Endothelial cell of umbilical vein (primary cell): ENCODE data around the gene ETFA. TPM values are rescaled to one million over a fixed set of nuclear protein-coding genes. Genes with fewer than 3 reads are reported as not detected.

Experiments
- BruUV-seq: library from RNA; stranded (reverse); fragments of 400-500 nt; replicated peaks from 2 replicates; lab custom pipeline; 2021; lab: Mats Ljungman, UMichigan
- CTCF ChIA-PET: fragments of 300-600, 350-600 bp; sonication (Branson Sonifier 250); formaldehyde crosslinking; loops from one replicate; lab custom pipeline; 2021; ENCODE audit warnings: antibody characterized with exemption, inconsistent platforms; lab: Charles Lee
- POLR2A ChIA-PET: fragments of 300-600, 350-600 bp; sonication (Branson Sonifier 250); formaldehyde crosslinking; loops from one replicate; lab custom pipeline; 2021; ENCODE audit warnings: antibody characterized with exemption, inconsistent platforms; lab: Charles Lee
- DNase-seq: peaks from one replicate; pipeline ENCODE4 v3.0.0-alpha.2; 2011; ENCODE audit warnings: low read depth, low spot score
- FAIRE-seq: peaks from 2 replicates; lab custom pipeline; 2011; peaks lifted over from hg19 to GRCh38; lab: Jason Lieb, UNC
- H2AFZ ChIP-seq: 2 replicates; pipeline ENCODE4 v1.6.0; 2012; ENCODE audit warnings: low read depth, low read length, control low read depth, inconsistent platforms
- H3K27ac ChIP-seq: 2 replicates; pipeline ENCODE4 v1.5.1; 2011; ENCODE audit warnings: low read depth, mild to moderate bottlenecking, control low read depth, low read length, moderate library complexity; ENCODE audit not compliant: insufficient read depth
- H3K27me3 ChIP-seq, 2 experiments: 2 replicates each; pipeline versions ENCODE4 v1.6.0 to v1.6.1; 2011; ENCODE audit warnings: low read length in 2 of 2, mixed read lengths in 1 of 2; ENCODE audit not compliant: control insufficient read depth in 2 of 2, insufficient read depth in 2 of 2
- H3K36me3 ChIP-seq, 2 experiments: 2 replicates in 1 of 2; 3 replicates in 1 of 2; pipeline ENCODE4 v1.5.1; 2011; ENCODE audit warnings: low read length in 2 of 2, mild to moderate bottlenecking in 1 of 2, moderate library complexity in 1 of 2; ENCODE audit not compliant: control insufficient read depth in 2 of 2, insufficient read depth in 2 of 2; ENCODE audit errors: extremely low read depth in 1 of 2
- H3K4me1 ChIP-seq: 3 replicates; pipeline ENCODE4 v1.5.1; 2011; ENCODE audit warnings: mild to moderate bottlenecking, low read length; ENCODE audit not compliant: control insufficient read depth, insufficient read depth; ENCODE audit errors: extremely low read depth
- H3K4me2 ChIP-seq: 2 replicates; pipeline ENCODE4 v1.6.1; 2011; ENCODE audit warnings: low read length, control low read depth, mixed read lengths; ENCODE audit not compliant: insufficient read depth
- H3K4me3 ChIP-seq, 3 experiments: fragments of 200-600 bp in 1 of 3; sonication (generic), shearing (Covaris generic) in 1 of 3; replicated peaks in 1 of 3; 2 replicates each; pipeline ENCODE4 v1.5.1; 2011 to 2016; ENCODE audit warnings: control low read depth in 3 of 3, low read length in 3 of 3, mild to moderate bottlenecking in 2 of 3, inconsistent platforms in 1 of 3, low read depth in 1 of 3, moderate library complexity in 1 of 3; ENCODE audit not compliant: insufficient read depth in 1 of 3
- H3K79me2 ChIP-seq: 2 replicates; pipeline ENCODE4 v1.6.0; 2012; ENCODE audit warnings: low read length, inconsistent platforms; ENCODE audit not compliant: control insufficient read depth, insufficient read depth
- H3K9ac ChIP-seq: replicated peaks from 2 replicates; pipeline ENCODE3; 2011; ENCODE audit warnings: low read length, control low read depth; ENCODE audit not compliant: insufficient read depth; ENCODE audit errors: extremely low read depth
- H3K9me1 ChIP-seq: replicated peaks from 3 replicates; pipeline ENCODE4 v1.6.0; 2011; ENCODE audit warnings: mild to moderate bottlenecking, low read length; ENCODE audit not compliant: control insufficient read depth, insufficient read depth; ENCODE audit errors: extremely low read depth
- H3K9me3 ChIP-seq: replicated peaks from 2 replicates; pipeline ENCODE4 v1.5.1; 2012; ENCODE audit warnings: low read length, inconsistent platforms; ENCODE audit not compliant: control insufficient read depth, insufficient read depth
- H4K20me1 ChIP-seq: replicated peaks from 2 replicates; pipeline ENCODE3; 2011; ENCODE audit warnings: mild to moderate bottlenecking, low read length; ENCODE audit not compliant: control insufficient read depth, insufficient read depth; ENCODE audit errors: extremely low read depth
- EZH2 ChIP-seq: IDR thresholded peaks from 2 replicates; pipeline ENCODE4 v1.6.1; 2012; ENCODE audit warnings: borderline replicate concordance, low read depth, mild to moderate bottlenecking, moderate library complexity, low read length, inconsistent platforms; ENCODE audit not compliant: severe bottlenecking
- FOS ChIP-seq: IDR thresholded peaks from 2 replicates; pipeline ENCODE4 v1.6.1; 2011; ENCODE audit warnings: mild to moderate bottlenecking, low read length, moderate library complexity, borderline replicate concordance; ENCODE audit not compliant: insufficient read depth
- GATA2 ChIP-seq: IDR thresholded peaks from 2 replicates; pipeline ENCODE4 v1.7.0; 2011; ENCODE audit warnings: low read depth, mild to moderate bottlenecking, moderate library complexity, mixed read lengths, low read length; ENCODE audit not compliant: insufficient read length, insufficient read depth
- JUN ChIP-seq: IDR thresholded peaks from 2 replicates; pipeline ENCODE4 v1.6.1; 2011; ENCODE audit warnings: borderline replicate concordance, low read depth; ENCODE audit not compliant: insufficient read length, insufficient read depth
- MYC ChIP-seq: IDR thresholded peaks from one replicate; pipeline ENCODE4 v1.6.1; 2011; ENCODE audit warnings: mild to moderate bottlenecking, low read depth, low read length
- POLR2A ChIP-seq: IDR thresholded peaks from 2 replicates; pipeline ENCODE4 v1.6.1; 2012; ENCODE audit warnings: low read depth, mild to moderate bottlenecking, control low read depth, low read length
- POLR2AphosphoS5 ChIP-seq: IDR thresholded peaks from 2 replicates; pipeline ENCODE4 v1.6.1; 2012; ENCODE audit warnings: low read depth, mild to moderate bottlenecking, control low read depth, low read length, moderate library complexity; ENCODE audit not compliant: insufficient read depth
- dilution Hi-C: fragments of 300-500 bp; cut with MboI; formaldehyde crosslinking; loops from one replicate; pipeline ENCODE4 v1.15.0; 2019; ENCODE audit warnings: low sequenced_read_pairs; ENCODE audit not compliant: extremely low pct_ligation_motif_present
- intact Hi-C: fragments of 100-400 bp; cut with micrococcal nuclease; formaldehyde crosslinking; loops from one replicate; pipeline ENCODE4 v1.10.0; 2022
- polyA plus RNA-seq, 4 experiments: library from polyadenylated mRNA; depleted of rRNA in 3 of 4; stranded (reverse) in 3 of 4; unstranded in 1 of 4; fragments of >200 nt; gene quantifications; 2 replicates each; pipeline versions ENCODE4 v1.2.1 to v1.2.3, GENCODE V29; 2011 to 2012; ENCODE audit warnings: missing spikeins in 1 of 4
- total RNA-seq: library from RNA; stranded (reverse); gene quantifications from 2 replicates; pipeline ENCODE4 v1.2.3, GENCODE V29; 2021
- TF ChIP-seq, protein P1 (sequence below): IDR thresholded peaks from 2 replicates; pipeline ENCODE4 v1.6.1; 2011; ENCODE audit not compliant: insufficient read depth, insufficient read length
- TF ChIP-seq, protein P2 (sequence below), 2 donors: IDR thresholded peaks; 1 replicate in 1 of 2; 2 replicates in 1 of 2; pipeline ENCODE4 v1.5.1; 2011; ENCODE audit warnings: low read length in 2 of 2, mild to moderate bottlenecking in 2 of 2, moderate library complexity in 2 of 2, control low read depth in 1 of 2, inconsistent platforms in 1 of 2, low read depth in 1 of 2; ENCODE audit not compliant: insufficient read depth in 1 of 2; ENCODE audit errors: extremely low read depth in 1 of 2

The ETFA gene
- total and polyA plus RNA-seq, 2 donors (not counting 3 experiments of a cell fraction or from before 2014, with no cell fraction given), result 102 to 116 TPM

DNA sequence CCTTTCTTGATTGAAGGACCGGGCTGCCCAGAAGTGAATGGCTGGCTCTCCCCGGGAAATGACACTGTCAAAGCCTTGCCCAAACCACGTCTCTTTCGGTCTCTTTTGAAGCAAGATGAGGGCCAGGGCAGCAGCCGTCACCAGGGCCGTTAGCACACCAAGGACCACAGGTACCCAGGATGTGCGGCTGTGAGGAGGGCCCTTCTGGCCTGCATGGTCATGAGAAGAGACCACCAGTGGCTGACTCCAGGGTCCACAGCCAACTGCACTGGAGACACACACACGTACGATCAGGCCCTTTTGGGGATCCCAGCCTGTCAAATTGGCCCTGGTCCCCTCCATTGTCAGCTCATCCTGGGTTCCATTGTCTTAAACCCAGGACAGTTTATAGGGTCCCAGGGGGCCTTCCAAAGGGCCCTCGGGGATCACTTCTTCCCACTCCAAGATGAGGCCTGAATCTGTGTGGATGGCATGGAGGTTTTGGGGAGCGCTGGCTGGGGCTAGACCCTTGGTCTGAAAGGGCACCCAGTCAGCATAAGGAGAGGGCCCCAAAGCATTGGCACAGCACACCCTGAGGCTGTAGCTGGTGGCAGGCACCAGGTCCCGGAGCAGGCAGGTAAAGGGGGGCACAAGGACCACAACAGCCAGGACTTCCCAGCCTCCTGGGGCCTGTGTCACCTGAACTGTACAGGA, 50.9 kb downstream of the ETFA start:
- H3K4me3 ChIP-seq, result no peak overlapping the region
- DNase-seq, result no peak
- ChIA-PET POLR2A (no interaction called here), CTCF (interaction anchor here (1.4 kb wide), 1 partner anchor 15 kb away, joined by 3 read pairs; no protein-coding TSS in a partner anchor)
- no peaks in the 10 kb centered on the region for H3K4me1 ChIP-seq
- BruUV-seq, result no TSS peak
- no peak overlapping the region for H3K27ac ChIP-seq
- H3K9me3 ChIP-seq, result peaks cover 7% of the 10 kb centered on the region
- FAIRE-seq, result no peak
- no peaks in the 10 kb centered on the region for H3K79me2 ChIP-seq
- H3K4me2 ChIP-seq, result no peak overlapping the region
- H4K20me1 ChIP-seq, result no peaks in the 10 kb centered on the region
- H3K9ac ChIP-seq, result no peak overlapping the region
- intact Hi-C loops (no loop called here), dilution Hi-C loops (no loop called here)
- no peak for TF ChIP-seq POLR2A
- TF ChIP-seq MYC, result no peak
- TF ChIP-seq, protein P1, sequence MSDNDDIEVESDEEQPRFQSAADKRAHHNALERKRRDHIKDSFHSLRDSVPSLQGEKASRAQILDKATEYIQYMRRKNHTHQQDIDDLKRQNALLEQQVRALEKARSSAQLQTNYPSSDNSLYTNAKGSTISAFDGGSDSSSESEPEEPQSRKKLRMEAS, result no peak
- TF ChIP-seq POLR2AphosphoS5, result no peak
- TF ChIP-seq, protein P2, sequence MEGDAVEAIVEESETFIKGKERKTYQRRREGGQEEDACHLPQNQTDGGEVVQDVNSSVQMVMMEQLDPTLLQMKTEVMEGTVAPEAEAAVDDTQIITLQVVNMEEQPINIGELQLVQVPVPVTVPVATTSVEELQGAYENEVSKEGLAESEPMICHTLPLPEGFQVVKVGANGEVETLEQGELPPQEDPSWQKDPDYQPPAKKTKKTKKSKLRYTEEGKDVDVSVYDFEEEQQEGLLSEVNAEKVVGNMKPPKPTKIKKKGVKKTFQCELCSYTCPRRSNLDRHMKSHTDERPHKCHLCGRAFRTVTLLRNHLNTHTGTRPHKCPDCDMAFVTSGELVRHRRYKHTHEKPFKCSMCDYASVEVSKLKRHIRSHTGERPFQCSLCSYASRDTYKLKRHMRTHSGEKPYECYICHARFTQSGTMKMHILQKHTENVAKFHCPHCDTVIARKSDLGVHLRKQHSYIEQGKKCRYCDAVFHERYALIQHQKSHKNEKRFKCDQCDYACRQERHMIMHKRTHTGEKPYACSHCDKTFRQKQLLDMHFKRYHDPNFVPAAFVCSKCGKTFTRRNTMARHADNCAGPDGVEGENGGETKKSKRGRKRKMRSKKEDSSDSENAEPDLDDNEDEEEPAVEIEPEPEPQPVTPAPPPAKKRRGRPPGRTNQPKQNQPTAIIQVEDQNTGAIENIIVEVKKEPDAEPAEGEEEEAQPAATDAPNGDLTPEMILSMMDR (IDR thresholded peaks at IDR 0.05; ENCODE audit: extremely low read depth in 1 of 2, insufficient read depth in 1 of 2, low read depth in 1 of 2, low read length in 2 of 2), result no peak
- TF ChIP-seq EZH2, result no peak
- no peak for TF ChIP-seq JUN
- no peak for TF ChIP-seq GATA2
- no peak for TF ChIP-seq FOS
- H3K27me3 ChIP-seq, result no peaks in the 10 kb centered on the region
- no peaks in the 10 kb centered on the region for H3K9me1 ChIP-seq
- H2AFZ ChIP-seq, result no peak overlapping the region
- H3K36me3 ChIP-seq, result peaks cover 2 to 29% of the 10 kb centered on the region in 2 experiments
